Pancreas (tissue), 10 donors: ENCODE results near the gene LMBRD2. TPM values are rescaled to one million over a fixed set of nuclear protein-coding genes. Genes with fewer than 3 reads are reported as not detected.

Experiments used
- ATAC-seq, 4 donors: fragments of 200-7000 bp; cut with Tn5 transposase; one replicate each; pipeline versions ENCODE4 v1.8.0 to v1.9.1; 2020; ENCODE audit warnings: mild to moderate bottlenecking in 4 of 4, moderate library complexity in 4 of 4
- DNase-seq, 6 donors: peaks; one replicate each; pipeline ENCODE4 v3.0.0-alpha.2; 2020
- FAIRE-seq: peaks from 2 replicates; lab custom pipeline; 2012; peaks lifted over from hg19 to GRCh38; lab: Jason Lieb, UNC
- H3K27ac ChIP-seq, 4 donors: fragments of 200-600 bp; sonication (generic); 1 replicate in 3 of 4; 2 replicates in 1 of 4; pipeline versions ENCODE4 v1.5.0 to v1.8.0; 2020
- H3K27me3 ChIP-seq, 4 donors: fragments of 200-600 bp; one replicate each; pipeline ENCODE4 v1.8.0; 2021
- H3K36me3 ChIP-seq, 3 donors: fragments of 200-600 bp; sonication (generic) in 1 of 3; one replicate each; pipeline versions ENCODE4 v1.5.0 to v1.8.0; 2020 to 2021
- H3K4me1 ChIP-seq, 3 donors: fragments of 200-600 bp; one replicate each; pipeline ENCODE4 v1.8.0; 2021
- H3K4me3 ChIP-seq, 4 donors: fragments of 200-600 bp; sonication (generic) in 2 of 4; one replicate each; pipeline versions ENCODE4 v1.5.0 to v1.8.0; 2020 to 2021
- H3K9me3 ChIP-seq, 4 donors: fragments of 200-600 bp; one replicate each; pipeline ENCODE4 v1.8.0; 2021
- WGBS, 2 donors: extraction: QIAGEN DNeasy Blood & Tissue Kit; methylation state at CpG; one replicate each; pipeline ENCODE4 v1.1.7; 2013; 5-methylcytosine and 5-hydroxymethylcytosine counted together
- intact Hi-C, 3 donors: fragments of 100-400 bp; cut with DNase I; formaldehyde crosslinking; loops; one replicate each; pipeline versions ENCODE4 v1.11.1 to v1.14.2; 2022
- polyA plus RNA-seq, 2 donors: library from polyadenylated mRNA; stranded (reverse); fragments of 200-250 nt; gene quantifications; one replicate each; pipeline ENCODE4 v1.2.3, GENCODE V29; 2013
- total RNA-seq, 6 donors: library from RNA; stranded (reverse); fragmentation: NEBNext Ultra II Directional in 4 of 6; extraction: Animal tissue kit (Norgen Biotek cat#: 25700) in 4 of 6; gene quantifications; one replicate each; pipeline versions ENCODE4 v1.2.1 to v1.2.4, GENCODE V29; 2021 to 2023
- TF ChIP-seq, protein P1 (sequence below), 4 donors: fragments of 200-600 bp; sonication (generic) in 3 of 4; IDR thresholded peaks; one replicate each; pipeline versions ENCODE4 v1.5.0 to v1.8.0; 2021; ENCODE audit warnings: antibody characterized with exemption in 4 of 4
- donor health status: healthy with polysubstance abuse.
- donor health status: DM: no; HTN: no; CAD: no; lungs with moderate emphysema.
- donor health status: DM: no; HTN: no; CAD: no.
- donor health status: control.
- donor health status: control.
- donor health status: Bipolar disorder and iron deficiency.
- donor health status: DM: yes; HTN: yes; CAD: no.
- donor health status: DM: no; HTN: no; CAD: no.
- donor health status: DM: no; HTN: no; CAD: no.
- donor health status: DM: yes; HTN: yes; CAD: no.

LMBRD2 gene
- total and polyA plus RNA-seq, 8 donors: 1.0 to 8.3 (median 6.1) TPM

DNA sequence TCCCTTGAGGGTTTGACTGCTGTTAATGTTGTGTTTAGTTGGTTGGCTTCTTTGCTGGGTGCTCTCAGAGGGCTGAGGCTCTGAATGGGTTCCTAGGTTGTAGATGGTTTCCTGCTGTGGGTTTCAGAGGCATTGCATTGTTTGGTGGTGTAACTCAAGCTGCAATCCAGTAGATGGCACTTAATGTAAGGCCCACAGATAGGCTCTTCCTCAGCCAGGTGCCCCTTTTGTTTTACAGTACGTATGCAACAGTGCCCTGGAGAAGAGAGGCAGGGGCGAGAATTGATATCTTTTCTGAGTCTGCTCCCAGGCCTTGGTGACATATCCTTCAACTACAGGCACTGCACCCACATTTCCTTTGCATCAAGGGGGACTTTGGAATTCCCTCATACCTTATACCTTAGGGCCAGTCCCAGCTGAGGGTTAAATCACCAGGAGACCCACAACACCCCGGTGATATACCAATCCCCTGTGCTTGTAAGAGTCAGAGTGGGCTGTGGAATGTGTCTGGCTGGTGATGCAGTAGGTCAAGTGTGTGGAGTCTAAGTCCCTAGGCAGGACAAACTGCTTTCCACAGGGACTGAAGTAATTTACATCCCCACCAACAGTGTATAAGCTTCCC is 78.0 kb downstream of the LMBRD2 start:
- DNase-seq (no peak), FAIRE-seq (no peak)
- WGBS, 2 donors: 72 to 76% methylated on average over 3 of the region's 3 CpGs

DNA sequence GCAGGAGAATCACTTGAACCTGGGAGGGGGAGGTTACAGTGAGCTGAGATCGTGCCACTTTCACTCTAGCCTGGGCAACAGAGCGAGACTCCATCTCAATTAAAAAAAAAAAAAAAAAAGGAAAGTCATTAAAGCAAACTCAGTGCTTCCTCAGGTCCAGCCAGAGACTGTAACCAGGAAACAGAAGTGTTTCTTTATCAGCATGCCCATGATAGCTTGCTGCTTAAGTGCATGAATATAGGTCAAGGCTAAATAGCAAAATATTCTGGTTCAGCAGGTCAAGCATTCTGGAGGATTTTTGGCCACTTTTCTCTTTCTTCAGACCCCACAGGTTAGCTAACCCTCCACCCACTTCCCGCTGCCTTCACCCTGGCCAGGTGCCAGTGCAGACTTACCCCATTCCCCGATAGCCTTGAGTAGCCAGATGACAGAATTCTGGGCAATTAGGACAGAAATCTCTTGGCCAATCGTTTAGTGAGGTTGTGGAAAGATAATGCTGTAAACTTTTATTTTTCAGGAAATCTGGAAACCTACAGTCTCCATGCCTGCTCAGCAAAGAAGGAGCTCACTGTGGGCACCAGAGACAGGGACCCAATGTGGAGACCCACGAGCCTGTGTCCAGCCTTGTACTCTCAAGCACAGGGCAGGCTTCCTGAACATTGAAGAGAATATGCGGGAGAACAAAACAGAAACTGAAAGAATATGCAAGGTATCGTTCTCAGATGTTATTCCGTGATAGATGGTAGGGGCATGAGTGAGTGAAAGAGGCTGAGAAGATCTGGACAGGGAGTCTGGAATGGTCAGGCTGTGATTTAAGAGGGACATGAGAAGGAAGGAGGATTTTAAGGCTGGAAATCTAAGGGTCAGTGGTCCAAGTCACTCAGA is 80.8 kb downstream of the LMBRD2 start:
- peak in 3 of 6 donors; percentile 20 to 64 (median 27) for DNase-seq
- 29 to 33% methylated on average over 9 of the region's 9 CpGs for WGBS, 2 donors
- TF ChIP-seq, protein P1, sequence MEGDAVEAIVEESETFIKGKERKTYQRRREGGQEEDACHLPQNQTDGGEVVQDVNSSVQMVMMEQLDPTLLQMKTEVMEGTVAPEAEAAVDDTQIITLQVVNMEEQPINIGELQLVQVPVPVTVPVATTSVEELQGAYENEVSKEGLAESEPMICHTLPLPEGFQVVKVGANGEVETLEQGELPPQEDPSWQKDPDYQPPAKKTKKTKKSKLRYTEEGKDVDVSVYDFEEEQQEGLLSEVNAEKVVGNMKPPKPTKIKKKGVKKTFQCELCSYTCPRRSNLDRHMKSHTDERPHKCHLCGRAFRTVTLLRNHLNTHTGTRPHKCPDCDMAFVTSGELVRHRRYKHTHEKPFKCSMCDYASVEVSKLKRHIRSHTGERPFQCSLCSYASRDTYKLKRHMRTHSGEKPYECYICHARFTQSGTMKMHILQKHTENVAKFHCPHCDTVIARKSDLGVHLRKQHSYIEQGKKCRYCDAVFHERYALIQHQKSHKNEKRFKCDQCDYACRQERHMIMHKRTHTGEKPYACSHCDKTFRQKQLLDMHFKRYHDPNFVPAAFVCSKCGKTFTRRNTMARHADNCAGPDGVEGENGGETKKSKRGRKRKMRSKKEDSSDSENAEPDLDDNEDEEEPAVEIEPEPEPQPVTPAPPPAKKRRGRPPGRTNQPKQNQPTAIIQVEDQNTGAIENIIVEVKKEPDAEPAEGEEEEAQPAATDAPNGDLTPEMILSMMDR (IDR thresholded peaks at IDR 0.05): no peak
- peak in 3 of 4 donors; percentile 41 to 69 (median 57) for ATAC-seq
- H3K36me3 ChIP-seq: no peaks in the 10 kb centered on the region
- no peak overlapping the region for H3K27ac ChIP-seq
- intact Hi-C loops: no loop called here
- no peaks in the 10 kb centered on the region for H3K4me1 ChIP-seq
- H3K4me3 ChIP-seq: peak overlapping the region in 1 of 4 donors; percentile 7
- H3K27me3 ChIP-seq: peaks cover 0 to 3% (median 0%) of the 10 kb centered on the region in 4 donors
- H3K9me3 ChIP-seq: no peaks in the 10 kb centered on the region
- FAIRE-seq: no peak

More for the DNA sequence above, 78.0 kb downstream of the LMBRD2 start:
- intact Hi-C loops: no loop called here
- Histone ChIP-seq H3K9me3 (no peaks in the 10 kb centered on the region), H3K27ac (no peak overlapping the region), H3K4me1 (no peaks in the 10 kb centered on the region), H3K36me3 (no peaks in the 10 kb centered on the region), H3K27me3 (peaks cover 0 to 2% (median 0%) of the 10 kb centered on the region in 4 donors), H3K4me3 (no peak overlapping the region)
- TF ChIP-seq, protein P1 (IDR thresholded peaks at IDR 0.05): no peak
- peak in 1 of 4 donors; percentile 54 for ATAC-seq

DNA sequence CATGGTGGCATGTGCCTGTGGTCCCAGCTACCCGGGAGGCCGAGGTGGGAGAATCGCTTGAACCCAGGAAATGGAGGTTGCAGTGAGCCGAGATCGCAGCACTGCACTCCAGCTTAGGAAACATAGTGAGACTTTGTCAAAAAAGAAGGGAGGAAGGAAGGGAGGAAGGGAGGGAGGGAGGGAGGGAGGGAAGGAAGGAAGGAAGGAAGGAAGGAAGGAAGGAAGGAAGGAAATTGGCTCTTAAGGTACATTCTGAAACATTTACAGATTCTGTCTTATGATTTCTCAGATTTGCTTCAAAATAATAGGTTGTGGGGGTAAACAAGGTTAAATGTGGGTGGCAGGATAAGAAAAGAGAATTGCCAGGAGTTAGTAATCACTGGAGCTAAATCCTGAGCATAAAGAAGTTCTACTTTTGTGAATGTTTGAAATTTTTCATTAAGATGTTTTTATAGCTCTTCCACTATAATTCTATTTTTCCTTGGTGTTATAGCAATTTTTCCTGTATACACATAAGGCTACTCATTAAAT is 82.9 kb downstream of the LMBRD2 start:
- Histone ChIP-seq H3K27ac (no peak overlapping the region), H3K4me3 (no peak overlapping the region), H3K27me3 (peaks cover 0 to 3% (median 0%) of the 10 kb centered on the region in 4 donors), H3K4me1 (no peaks in the 10 kb centered on the region), H3K9me3 (no peaks in the 10 kb centered on the region), H3K36me3 (no peaks in the 10 kb centered on the region)
- DNase-seq: no peak
- no peak for ATAC-seq
- no peak for FAIRE-seq
- 93 to 94% methylated on average over 5 of the region's 5 CpGs for WGBS, 2 donors
- TF ChIP-seq, protein P1 (IDR thresholded peaks at IDR 0.05): no peak
- intact Hi-C loops: no loop called here

DNA sequence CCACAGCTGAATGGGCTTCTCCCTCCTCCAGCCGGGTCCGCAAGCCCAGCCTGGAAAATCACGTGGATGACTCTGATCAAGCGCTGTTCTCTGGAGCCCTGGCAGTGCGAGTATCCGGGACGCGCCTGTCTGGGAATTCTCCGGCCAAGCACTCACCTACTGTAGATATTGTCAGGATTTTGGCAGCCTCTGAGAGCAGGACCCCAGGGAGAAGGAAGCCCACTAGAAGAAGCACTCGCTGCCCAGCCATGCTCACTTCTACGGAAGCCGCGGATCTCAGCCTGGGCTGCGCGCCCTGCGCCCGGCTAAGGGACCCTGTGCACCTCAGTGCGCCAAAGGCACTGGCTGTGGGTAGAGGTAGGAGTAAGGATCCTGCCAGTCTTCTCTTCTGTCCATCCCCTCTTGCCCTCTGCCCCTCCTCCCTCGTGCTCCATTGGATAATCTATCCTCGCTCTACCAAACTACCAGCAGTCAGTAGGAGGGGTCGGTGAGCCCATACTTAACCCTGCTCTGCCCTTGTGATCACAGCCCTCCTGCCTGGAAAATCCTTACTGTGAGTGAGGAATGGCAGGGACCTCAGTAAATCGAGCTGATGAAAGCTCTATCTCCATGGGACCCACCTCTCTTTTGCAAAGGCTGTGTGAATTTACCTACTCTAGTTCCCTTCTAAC is 85.0 kb downstream of the LMBRD2 start, which contains the start of gene UGT3A2:
Gene UGT3A2 (minus strand): TSS at position 343 of the 671 bp plus-strand sequence. CDS start 93 bp downstream, at position 250.
- Histone ChIP-seq H3K36me3 (no peaks in the 10 kb centered on the region), H3K27me3 (peaks cover 0 to 3% (median 0%) of the 10 kb centered on the region in 4 donors), H3K9me3 (no peaks in the 10 kb centered on the region), H3K27ac (no peak within 1 kb of the TSS), H3K4me3 (no peak within 1 kb of the TSS), H3K4me1 (no peaks in the 10 kb centered on the region)
- FAIRE-seq: no peak
- TF ChIP-seq, protein P1 (IDR thresholded peaks at IDR 0.05): no peak
- DNase-seq: no peak
- WGBS, 2 donors: 1 to 3% methylated on average over 22 of the region's 22 CpGs
- intact Hi-C loops: no loop called here
- no peak for ATAC-seq
